ENCODE results near the gene LYPLA2. TPM values are rescaled to one million over a fixed set of nuclear protein-coding genes. Genes with fewer than 3 reads are reported as not detected.

LYPLA2 gene
- polyA plus RNA-seq, 1 experiment, result 51.9 TPM

GRCh38 chr1:23788695-23789094 is 2.2 kb upstream of the LYPLA2 start:
- peaks cover 15% of the 10 kb centered on the region for H3K36me3 ChIP-seq (ENCODE audit: control insufficient read depth, insufficient read depth, low read length)
- POLR2A ChIA-PET, result no interaction called here
- CTCF ChIA-PET, result interaction anchor here (0.6 to 1.5 kb wide), 4 partner anchors 10 to 46 kb away, joined by 3 to 4 read pairs (median 4); no protein-coding TSS in a partner anchor

DNA sequence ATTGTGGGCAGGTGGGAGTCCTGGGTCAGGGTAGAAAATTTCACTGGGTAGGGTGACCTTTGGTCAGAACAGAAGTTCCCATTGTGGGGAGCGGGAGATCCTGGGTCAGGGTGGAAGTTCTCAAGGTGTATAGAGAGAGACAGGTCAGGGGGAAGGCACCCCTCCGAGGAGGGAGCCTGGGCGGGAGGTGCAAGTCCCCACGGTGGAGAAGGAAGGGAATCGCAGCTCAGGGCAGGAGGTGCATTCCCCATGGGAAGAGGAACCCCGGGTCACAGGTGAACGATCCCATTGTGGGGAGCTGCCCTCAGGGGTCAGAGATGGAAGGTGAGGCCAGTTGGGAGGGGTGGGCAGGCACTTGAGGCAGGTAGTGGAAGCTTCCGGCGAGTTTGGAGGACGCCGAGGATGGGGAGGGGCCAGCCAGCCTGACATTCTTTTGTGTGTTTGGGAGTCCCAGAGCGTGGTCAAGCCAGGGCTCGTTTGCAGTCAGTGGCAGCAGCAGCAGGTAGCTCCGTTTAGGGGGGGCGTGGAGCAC is 637 bp downstream of the LYPLA2 start:
- DNase-seq (ENCODE audit: low read depth), result no peak
- CTCF ChIA-PET, result interaction anchor here (0.9 to 2.9 kb wide), 6 partner anchors 10 to 20 kb away, joined by 4 to 11 read pairs (median 4); no protein-coding TSS in a partner anchor
- POLR2A ChIA-PET, result interaction anchor here (0.6 to 0.7 kb wide), 2 partner anchors 33 to 37 kb away, joined by 3 read pairs; no protein-coding TSS in a partner anchor

More at GRCh38 chr1:23788695-23789094, 2.2 kb upstream of the LYPLA2 start:
- no peak overlapping the region for H3K4me3 ChIP-seq (ENCODE audit: low read depth, low read length)
- DNase-seq (ENCODE audit: low read depth), result no peak
- TF ChIP-seq, protein P1, sequence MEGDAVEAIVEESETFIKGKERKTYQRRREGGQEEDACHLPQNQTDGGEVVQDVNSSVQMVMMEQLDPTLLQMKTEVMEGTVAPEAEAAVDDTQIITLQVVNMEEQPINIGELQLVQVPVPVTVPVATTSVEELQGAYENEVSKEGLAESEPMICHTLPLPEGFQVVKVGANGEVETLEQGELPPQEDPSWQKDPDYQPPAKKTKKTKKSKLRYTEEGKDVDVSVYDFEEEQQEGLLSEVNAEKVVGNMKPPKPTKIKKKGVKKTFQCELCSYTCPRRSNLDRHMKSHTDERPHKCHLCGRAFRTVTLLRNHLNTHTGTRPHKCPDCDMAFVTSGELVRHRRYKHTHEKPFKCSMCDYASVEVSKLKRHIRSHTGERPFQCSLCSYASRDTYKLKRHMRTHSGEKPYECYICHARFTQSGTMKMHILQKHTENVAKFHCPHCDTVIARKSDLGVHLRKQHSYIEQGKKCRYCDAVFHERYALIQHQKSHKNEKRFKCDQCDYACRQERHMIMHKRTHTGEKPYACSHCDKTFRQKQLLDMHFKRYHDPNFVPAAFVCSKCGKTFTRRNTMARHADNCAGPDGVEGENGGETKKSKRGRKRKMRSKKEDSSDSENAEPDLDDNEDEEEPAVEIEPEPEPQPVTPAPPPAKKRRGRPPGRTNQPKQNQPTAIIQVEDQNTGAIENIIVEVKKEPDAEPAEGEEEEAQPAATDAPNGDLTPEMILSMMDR (IDR thresholded peaks at IDR 0.05; ENCODE audit: insufficient read depth, low read depth, low read length), result no peak
- no peaks in the 10 kb centered on the region for H3K27me3 ChIP-seq (ENCODE audit: control insufficient read depth, insufficient read depth, low read length)

GRCh38 chr1:23792151-23792945 is 1.4 kb downstream of the LYPLA2 start:
- no peak for DNase-seq (ENCODE audit: low read depth)
- H3K36me3 ChIP-seq (ENCODE audit: control insufficient read depth, insufficient read depth, low read length), result peaks cover 18% of the 10 kb centered on the region

More for the DNA sequence above, 637 bp downstream of the LYPLA2 start:
- Histone ChIP-seq H3K27me3 (ENCODE audit: control insufficient read depth, insufficient read depth, low read length) (no peaks in the 10 kb centered on the region), H3K4me3 (ENCODE audit: low read depth, low read length) (peak overlapping the region; percentile 62), H3K36me3 (ENCODE audit: control insufficient read depth, insufficient read depth, low read length) (peaks cover 19% of the 10 kb centered on the region)
- TF ChIP-seq, protein P1 (IDR thresholded peaks at IDR 0.05; ENCODE audit: insufficient read depth, low read depth, low read length), result no peak

DNA sequence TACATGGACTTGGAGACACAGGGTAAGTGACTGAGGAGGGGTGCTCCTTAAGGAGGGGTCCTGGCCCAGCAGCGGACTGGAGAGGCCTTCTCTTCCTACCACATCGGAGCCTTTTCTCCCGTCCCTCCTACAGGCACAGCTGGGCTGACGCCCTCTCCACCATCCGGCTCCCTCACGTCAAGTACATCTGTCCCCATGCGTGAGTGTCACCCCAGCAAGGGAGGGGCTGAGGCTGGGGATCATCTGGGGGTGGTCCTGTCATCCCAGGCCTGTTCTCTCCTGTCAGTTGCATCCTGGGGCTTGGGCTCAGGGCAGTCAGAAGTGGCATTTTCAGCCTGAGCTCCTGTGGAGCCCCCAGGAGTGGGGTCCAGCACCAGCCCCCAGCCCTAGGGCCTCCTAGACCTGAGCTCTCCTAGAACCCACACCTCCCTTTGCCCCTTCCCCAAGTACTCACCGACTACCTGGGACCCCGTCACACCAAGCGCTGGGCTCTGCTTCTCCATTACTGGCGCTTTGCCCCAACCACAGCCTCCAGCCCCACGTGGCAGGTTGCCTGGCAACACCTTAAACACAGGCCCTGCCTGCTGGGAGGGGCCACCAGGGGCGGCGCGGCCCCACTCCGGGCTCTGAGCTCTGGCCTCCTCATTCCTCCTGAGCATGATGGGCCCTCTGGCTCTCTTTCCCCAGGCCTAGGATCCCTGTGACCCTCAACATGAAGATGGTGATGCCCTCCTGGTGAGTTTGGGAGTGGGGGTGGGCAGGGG is 2.3 kb downstream of the LYPLA2 start:
- ChIA-PET POLR2A (no interaction called here), CTCF (no interaction called here)
- no peaks in the 10 kb centered on the region for H3K27me3 ChIP-seq (ENCODE audit: control insufficient read depth, insufficient read depth, low read length)
- TF ChIP-seq, protein P1 (IDR thresholded peaks at IDR 0.05; ENCODE audit: insufficient read depth, low read depth, low read length), result no peak
- H3K4me3 ChIP-seq (ENCODE audit: low read depth, low read length), result no peak overlapping the region
- H3K36me3 ChIP-seq (ENCODE audit: control insufficient read depth, insufficient read depth, low read length), result peaks cover 15% of the 10 kb centered on the region
- no peak for DNase-seq (ENCODE audit: low read depth)

More at GRCh38 chr1:23792151-23792945, 1.4 kb downstream of the LYPLA2 start:
- Histone ChIP-seq H3K27me3 (ENCODE audit: control insufficient read depth, insufficient read depth, low read length) (no peaks in the 10 kb centered on the region), H3K4me3 (ENCODE audit: low read depth, low read length) (peak overlapping the region; percentile 62)
- POLR2A ChIA-PET, result interaction anchor here (0.7 kb wide), 1 partner anchor 36 kb away, joined by 3 read pairs; no protein-coding TSS in a partner anchor
- TF ChIP-seq, protein P1 (IDR thresholded peaks at IDR 0.05; ENCODE audit: insufficient read depth, low read depth, low read length), result no peak
- CTCF ChIA-PET, result interaction anchor here (0.5 to 2.9 kb wide), 6 partner anchors 11 to 96 kb away, joined by 3 to 11 read pairs (median 4); no protein-coding TSS in a partner anchor
